MM.1S (cell line): ENCODE measurements around the gene CARS2.

ENCODE experiments used
- DNase-seq: peaks from one replicate; pipeline ENCODE4 v3.0.0-alpha.2; 2015
- H2AFZ ChIP-seq: fragments of 300-600 bp; sonication (generic); 2 replicates; pipeline ENCODE4 v1.6.0; 2016; ENCODE audit warnings: antibody characterized with exemption, low read length
- H3F3A ChIP-seq: fragments of 300-600 bp; sonication (generic); 2 replicates; pipeline ENCODE4 v1.6.1; 2016; ENCODE audit warnings: mild to moderate bottlenecking, antibody characterized with exemption, low read length, moderate library complexity, mixed read lengths; ENCODE audit not compliant: insufficient read depth
- H3K27ac ChIP-seq: fragments of 300-600 bp; sonication (generic); 2 replicates; pipeline ENCODE4 v1.5.1; 2016; ENCODE audit warnings: mild to moderate bottlenecking, low read length
- H3K27me3 ChIP-seq: fragments of 300-600 bp; sonication (generic); replicated peaks from 2 replicates; pipeline ENCODE4 v1.6.0; 2016; ENCODE audit warnings: low read length; ENCODE audit not compliant: insufficient read depth
- H3K36me3 ChIP-seq: fragments of 300-600 bp; sonication (generic); replicated peaks from 2 replicates; pipeline ENCODE4 v1.6.1; 2016; ENCODE audit warnings: mild to moderate bottlenecking, low read length, mixed read lengths; ENCODE audit not compliant: insufficient read depth
- H3K4me1 ChIP-seq: fragments of 300-600 bp; sonication (generic); 2 replicates; pipeline ENCODE4 v1.6.1; 2016; ENCODE audit warnings: low read length, mixed read lengths
- H3K4me2 ChIP-seq: fragments of 300-600 bp; sonication (generic); 2 replicates; pipeline ENCODE4 v1.6.0; 2016; ENCODE audit warnings: low read depth, low read length
- H3K4me3 ChIP-seq: fragments of 300-600 bp; sonication (generic); 2 replicates; pipeline ENCODE4 v1.5.1; 2016; ENCODE audit warnings: low read length, mixed read lengths
- H3K79me2 ChIP-seq: fragments of 300-600 bp; sonication (generic); 2 replicates; pipeline ENCODE4 v1.6.1; 2016; ENCODE audit warnings: mixed run types, low read length, mixed read lengths
- H3K9ac ChIP-seq: fragments of 300-600 bp; sonication (generic); 2 replicates; pipeline ENCODE4 v1.6.1; 2016; ENCODE audit warnings: low read length, mixed read lengths
- H3K9me2 ChIP-seq: fragments of 300-600 bp; sonication (generic); replicated peaks from 2 replicates; pipeline ENCODE4 v1.6.1; 2016; ENCODE audit warnings: mild to moderate bottlenecking, low read length, mixed read lengths; ENCODE audit not compliant: insufficient read depth
- H3K9me3 ChIP-seq: fragments of 300-600 bp; sonication (generic); replicated peaks from 2 replicates; pipeline ENCODE4 v1.6.1; 2016; ENCODE audit warnings: mild to moderate bottlenecking, low read length, mixed read lengths; ENCODE audit not compliant: insufficient read depth
- H4K20me1 ChIP-seq: fragments of 300-600 bp; sonication (generic); 2 replicates; pipeline ENCODE4 v1.6.1; 2016; ENCODE audit warnings: mild to moderate bottlenecking, low read length, moderate library complexity, mixed read lengths; ENCODE audit not compliant: insufficient read depth
- CTCF ChIP-seq: fragments of 300-600 bp; sonication (generic); IDR thresholded peaks from 2 replicates; pipeline ENCODE4 v1.5.1; 2016; ENCODE audit warnings: antibody characterized with exemption, low read length, mixed read lengths
- EZH2 ChIP-seq: fragments of 300-600 bp; sonication (generic); optimal IDR thresholded peaks from 2 replicates; pipeline ENCODE3; 2017; ENCODE audit warnings: low read depth, mild to moderate bottlenecking, antibody characterized with exemption, low read length, mixed read lengths
- EZH2phosphoT487 ChIP-seq: fragments of 300-600 bp; sonication (generic); IDR thresholded peaks from 2 replicates; pipeline ENCODE4 v1.6.1; 2018; ENCODE audit warnings: antibody characterized with exemption, low read length

CARS2 gene

DNA sequence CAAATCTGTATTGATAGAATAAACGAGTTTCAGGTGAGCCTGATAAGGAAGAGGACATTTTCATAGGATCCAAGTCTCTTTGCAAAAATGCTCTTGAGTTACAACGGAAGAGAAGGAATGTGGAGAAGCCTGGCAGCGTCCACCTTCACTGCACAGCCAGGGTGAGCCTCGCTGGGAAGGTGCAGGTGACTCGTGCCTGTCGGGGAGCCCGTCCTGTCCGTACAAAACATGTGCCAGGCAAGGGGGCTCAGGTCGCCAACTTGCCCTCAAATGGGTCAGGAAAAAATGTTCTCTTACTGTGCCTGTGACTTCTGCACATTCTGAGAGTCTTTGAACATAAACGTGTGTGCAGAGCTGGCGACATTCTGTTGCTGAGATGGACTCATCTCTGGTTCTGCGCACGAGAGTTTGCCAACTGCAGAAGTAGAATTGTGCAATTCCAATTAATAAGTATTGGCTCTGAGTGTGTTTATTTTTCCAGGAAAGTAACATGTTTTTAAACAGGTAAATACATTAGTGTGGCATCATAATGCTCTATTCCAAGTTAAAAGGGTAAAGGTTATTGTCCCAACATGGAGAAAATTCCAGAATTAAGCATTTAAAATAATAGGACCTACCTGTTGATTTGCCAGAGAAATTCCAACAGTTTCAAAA lies 62.0 kb downstream of the CARS2 start:
- Histone ChIP-seq H3K27me3 (no peaks in the 10 kb centered on the region), H3K27ac (no peak overlapping the region), H3K4me2 (no peak overlapping the region), H4K20me1 (no peaks in the 10 kb centered on the region), H3K9me3 (no peaks in the 10 kb centered on the region), H3K4me3 (no peak overlapping the region), H3K79me2 (no peaks in the 10 kb centered on the region), H3K36me3 (no peaks in the 10 kb centered on the region; the same call in 1 of the 2 replicates), H3K9me2 (no peaks in the 10 kb centered on the region), H2AFZ (no peak overlapping the region), H3F3A (no peaks in the 10 kb centered on the region), H3K4me1 (no peaks in the 10 kb centered on the region), H3K9ac (no peak overlapping the region)
- DNase-seq: no peak
- no peak for TF ChIP-seq EZH2

- TF ChIP-seq EZH2phosphoT487 (no peak), EZH2 (no peak), CTCF (no peak)
- no peaks in the 10 kb centered on the region for H3K9me2 ChIP-seq
- H3K79me2 ChIP-seq: no peaks in the 10 kb centered on the region
- no peaks in the 10 kb centered on the region; the same call in 1 of the 2 replicates for H3K36me3 ChIP-seq
- no peak overlapping the region for H3K27ac ChIP-seq
- no peaks in the 10 kb centered on the region for H3K4me1 ChIP-seq
- no peaks in the 10 kb centered on the region for H3K9me3 ChIP-seq
- H3K4me2 ChIP-seq: no peak overlapping the region
- DNase-seq: no peak
- no peaks in the 10 kb centered on the region for H3F3A ChIP-seq
- H4K20me1 ChIP-seq: no peaks in the 10 kb centered on the region
- no peak overlapping the region for H3K9ac ChIP-seq
- no peaks in the 10 kb centered on the region for H3K27me3 ChIP-seq
- H2AFZ ChIP-seq: no peak overlapping the region
- H3K4me3 ChIP-seq: no peak overlapping the region
Observed at GRCh38 chr13:110643324-110643723, 62.6 kb downstream of the CARS2 start.

- no peak overlapping the region for H3K27ac ChIP-seq
- no peaks in the 10 kb centered on the region for H4K20me1 ChIP-seq
- no peaks in the 10 kb centered on the region for H3K4me1 ChIP-seq
- no peaks in the 10 kb centered on the region for H3K9me2 ChIP-seq
- H3K27me3 ChIP-seq: no peaks in the 10 kb centered on the region
- H3K4me2 ChIP-seq: no peak overlapping the region
- no peak overlapping the region for H3K4me3 ChIP-seq
- H3K9me3 ChIP-seq: no peaks in the 10 kb centered on the region
- no peak overlapping the region for H2AFZ ChIP-seq
- H3K9ac ChIP-seq: no peak overlapping the region
- H3K79me2 ChIP-seq: no peaks in the 10 kb centered on the region
- no peaks in the 10 kb centered on the region for H3F3A ChIP-seq
- H3K36me3 ChIP-seq: no peaks in the 10 kb centered on the region; the same call in 1 of the 2 replicates
- DNase-seq: no peak
- TF ChIP-seq EZH2phosphoT487 (no peak), CTCF (no peak), EZH2 (no peak)
Observed at GRCh38 chr13:110642291-110642981, 63.5 kb downstream of the CARS2 start.
